ENCODE measurements around the gene TECPR1.

GRCh38 chr7:98199131-98199530 lies 52.9 kb downstream of the TECPR1 start:
- TF ChIP-seq SUZ12 (IDR thresholded peaks at IDR 0.05; ENCODE audit: extremely low read depth, insufficient read depth, insufficient read length) (no peak), ZNF274 (IDR thresholded peaks at IDR 0.05; ENCODE audit: low read depth, low read length) (no peak), YY1 (IDR thresholded peaks at IDR 0.05; ENCODE audit: insufficient read depth, insufficient read length) (no peak)

All from NT2/D1 (cell line).